ENCODE results near the gene BLOC1S4. TPM values are rescaled to one million over a fixed set of nuclear protein-coding genes. Genes with fewer than 3 reads are reported as not detected.

The BLOC1S4 gene
- total and polyA plus RNA-seq, 7 experiments from 2014 or later, result 18.7 to 80.3 (median 44.5) TPM

Other genes with a start within 250 kb of the BLOC1S4 start
- gene PPP2R2C, start 243.6 kb upstream of the BLOC1S4 start, total RNA-seq, result not detected
- not detected for gene PPP2R2C, start 243.6 kb upstream of the BLOC1S4 start, polyA plus RNA-seq
- 10 to 100 TPM; 28.7 to 56.2 (median 39.4) TPM for gene MAN2B2, start 141.0 kb upstream of the BLOC1S4 start, total RNA-seq
- 10 to 100 TPM; 10.5 to 31.4 TPM for gene MAN2B2, start 141.0 kb upstream of the BLOC1S4 start, polyA plus RNA-seq
- gene MRFAP1, start 75.5 kb upstream of the BLOC1S4 start, total RNA-seq, result 100 to 1,000 TPM; 120 to 187 (median 139) TPM
- 100 to 1,000 TPM; 180 to 199 TPM for gene MRFAP1, start 75.5 kb upstream of the BLOC1S4 start, polyA plus RNA-seq
- gene S100P, start 22.3 kb upstream of the BLOC1S4 start, total RNA-seq, result 10 to 100 TPM in 2 of 5 experiments, 1 to 10 TPM in 1, under 1 TPM in 1, not detected in 1; 0.65 to 15.7 (median 8.0) TPM
- not detected for gene S100P, start 22.3 kb upstream of the BLOC1S4 start, polyA plus RNA-seq
- 100 to 1,000 TPM in 2 of 5 experiments, 10 to 100 TPM in 3; 24.8 to 124 (median 73.6) TPM for gene MRFAP1L1, start 6.3 kb upstream of the BLOC1S4 start, total RNA-seq
- gene MRFAP1L1, start 6.3 kb upstream of the BLOC1S4 start, polyA plus RNA-seq, result 100 to 1,000 TPM; 116 to 160 TPM
- 10 to 100 TPM; 15.7 to 24.2 (median 19.8) TPM for gene KIAA0232, start 66.6 kb downstream of the BLOC1S4 start, total RNA-seq
- gene KIAA0232, start 66.6 kb downstream of the BLOC1S4 start, polyA plus RNA-seq, result 10 to 100 TPM; 12.0 to 13.3 TPM
- gene TBC1D14, start 193.7 kb downstream of the BLOC1S4 start, total RNA-seq, result 10 to 100 TPM; 42.9 to 72.2 (median 58.3) TPM
- gene TBC1D14, start 193.7 kb downstream of the BLOC1S4 start, polyA plus RNA-seq, result 10 to 100 TPM; 34.4 to 53.5 TPM

Data from naive thymus-derived CD4-positive, alpha-beta T cell (primary cell).